Stimulated activated CD4-positive, alpha-beta T cell treated with anti-CD3 and anti-CD28 coated beads, TNF-alpha, amount 100 ng/mL, for 4 hours (primary cell): ENCODE data around the gene RAB1B.
"Not testable (repeated sequence)": the region's sequence is repeated elsewhere in the genome, so short reads cannot be mapped to it uniquely, and the experiment has no call there.

ENCODE experiments used
- DNase-seq, 3 experiments: peaks; one replicate each; pipeline ENCODE4 v3.0.0-alpha.2; 2020; ENCODE audit warnings: low read depth in 3 of 3

RAB1B gene

GRCh38 chr11:66239998-66240780 is 28.2 kb upstream of the RAB1B start:
- DNase-seq, result no peak

- no peak for DNase-seq
These were observed 27.7 kb upstream of the RAB1B start for GRCh38 chr11:66240781-66241136.

- DNase-seq, result no peak
These were observed 26.2 kb upstream of the RAB1B start for GRCh38 chr11:66242095-66242765.

GRCh38 chr11:66243782-66244535 is 24.5 kb upstream of the RAB1B start:
- no peak for DNase-seq

GRCh38 chr11:66247295-66247694 is 21.1 kb upstream of the RAB1B start:
- DNase-seq, result no peak

GRCh38 chr11:66247801-66248200 is 20.6 kb upstream of the RAB1B start:
- DNase-seq, result no peak

- no peak for DNase-seq
These were observed 19.5 kb upstream of the RAB1B start for GRCh38 chr11:66248903-66249302.

- no peak for DNase-seq
These were observed 16.6 kb upstream of the RAB1B start for GRCh38 chr11:66251809-66252208.

GRCh38 chr11:66253081-66253480 is 15.4 kb upstream of the RAB1B start:
- not testable (repeated sequence) for DNase-seq

GRCh38 chr11:66258473-66258893 is 10.0 kb upstream of the RAB1B start:
- DNase-seq, result no peak

GRCh38 chr11:66259225-66259624 is 9.2 kb upstream of the RAB1B start:
- DNase-seq, result no peak

- DNase-seq, result no peak
These were observed 8.5 kb upstream of the RAB1B start for GRCh38 chr11:66259956-66260355.

GRCh38 chr11:66261578-66261977 is 6.9 kb upstream of the RAB1B start:
- no peak for DNase-seq

- no peak for DNase-seq
These were observed 6.2 kb upstream of the RAB1B start for GRCh38 chr11:66262191-66262590.

GRCh38 chr11:66262696-66263095 is 5.7 kb upstream of the RAB1B start:
- DNase-seq, result no peak

GRCh38 chr11:66263231-66263630 is 5.2 kb upstream of the RAB1B start:
- DNase-seq, result no peak

GRCh38 chr11:66263785-66264184 is 4.7 kb upstream of the RAB1B start:
- DNase-seq, result no peak

- no peak for DNase-seq
These were observed 4.1 kb upstream of the RAB1B start for GRCh38 chr11:66264383-66264782.

GRCh38 chr11:66264914-66265313 is 3.5 kb upstream of the RAB1B start:
- no peak for DNase-seq

GRCh38 chr11:66265531-66266377 is 2.7 kb upstream of the RAB1B start:
- DNase-seq, result no peak

GRCh38 chr11:66266378-66267038 is 1.9 kb upstream of the RAB1B start:
- DNase-seq, result no peak
